Karpas-422 (cell line): ENCODE measurements around the gene CCDC178. TPM values are rescaled to one million over a fixed set of nuclear protein-coding genes. Genes with fewer than 3 reads are reported as not detected.

ENCODE experiments used
- DNase-seq: peaks from one replicate; pipeline ENCODE4 v3.0.0-alpha.2; 2015
- H2AFZ ChIP-seq: fragments of 200-600 bp; sonication (generic); 2 replicates; pipeline ENCODE4 v1.6.1; 2014; ENCODE audit warnings: antibody characterized with exemption, low read length, mixed read lengths
- H3K27ac ChIP-seq: fragments of 200-600 bp; sonication (generic); 2 replicates; pipeline ENCODE4 v1.5.1; 2014; ENCODE audit warnings: mild to moderate bottlenecking, low read length, moderate library complexity
- H3K27me3 ChIP-seq: fragments of 200-600 bp; sonication (generic); 2 replicates; pipeline ENCODE4 v1.6.1; 2014; ENCODE audit warnings: low read length, mixed read lengths
- H3K36me3 ChIP-seq: fragments of 200-600 bp; sonication (generic); 2 replicates; pipeline ENCODE4 v1.6.1; 2014; ENCODE audit warnings: low read length, mixed read lengths; ENCODE audit not compliant: insufficient read depth
- H3K4me1 ChIP-seq: fragments of 200-600 bp; sonication (generic); 2 replicates; pipeline ENCODE4 v1.6.1; 2014; ENCODE audit warnings: mild to moderate bottlenecking, low read length, mixed read lengths
- H3K4me2 ChIP-seq: fragments of 200-600 bp; sonication (generic); 2 replicates; pipeline ENCODE4 v1.6.1; 2014; ENCODE audit warnings: low read length, low read depth, mild to moderate bottlenecking; ENCODE audit not compliant: poor library complexity, severe bottlenecking
- H3K4me3 ChIP-seq: fragments of 200-600 bp; sonication (generic); 2 replicates; pipeline ENCODE4 v1.5.1; 2014; ENCODE audit warnings: mild to moderate bottlenecking, antibody characterized with exemption, low read length, mixed read lengths
- H3K79me2 ChIP-seq: fragments of 200-600 bp; sonication (generic); 2 replicates; pipeline ENCODE4 v1.6.1; 2014; ENCODE audit warnings: mild to moderate bottlenecking, low read length, mixed read lengths
- H3K9ac ChIP-seq: fragments of 200-600 bp; sonication (generic); 2 replicates; pipeline ENCODE4 v1.6.0; 2014; ENCODE audit warnings: low read length
- H3K9me2 ChIP-seq: fragments of 200-600 bp; sonication (generic), shearing (Covaris generic); replicated peaks from 2 replicates; pipeline ENCODE4 v1.6.0; 2014; ENCODE audit warnings: mild to moderate bottlenecking, low read length, moderate library complexity; ENCODE audit not compliant: insufficient read depth
- H3K9me3 ChIP-seq: fragments of 300-700, 200-600 bp; sonication (generic); 2 replicates; pipeline ENCODE4 v1.6.1; 2014; ENCODE audit warnings: low read length, mixed read lengths
- H4K20me1 ChIP-seq: fragments of 200-600 bp; sonication (generic); 2 replicates; pipeline ENCODE4 v1.6.1; 2014; ENCODE audit warnings: mild to moderate bottlenecking, antibody characterized with exemption, low read length, low read depth; ENCODE audit not compliant: insufficient read depth
- total RNA-seq: library from RNA; depleted of rRNA; stranded (reverse); fragments of >200 nt; shearing (Covaris generic); gene quantifications from 2 replicates; pipeline ENCODE4 v1.2.3, GENCODE V29; 2014; ENCODE audit warnings: low replicate concordance

Gene CCDC178
- total RNA-seq, 1 experiment from 2014 or later, result not detected

DNA sequence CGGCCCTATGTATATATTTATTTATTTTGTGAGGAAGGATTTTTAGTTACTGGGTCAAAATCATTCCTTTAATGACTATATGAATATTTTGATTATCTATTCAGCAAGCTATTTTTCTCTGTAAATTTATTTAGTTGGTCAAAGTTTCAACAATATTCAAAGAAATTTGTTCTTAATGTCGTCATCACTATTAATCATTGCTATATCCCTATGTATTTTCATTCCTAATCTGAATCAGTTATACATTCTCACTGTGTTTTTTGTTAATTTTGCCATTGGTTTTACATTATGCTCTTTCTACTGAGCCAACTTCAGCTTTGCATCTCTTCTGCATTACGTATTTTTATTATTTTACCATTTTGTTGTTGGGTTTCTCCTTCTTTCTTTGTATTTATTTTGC is 105.7 kb downstream of the CCDC178 start:
- no peaks in the 10 kb centered on the region for H3K9me3 ChIP-seq
- no peak for DNase-seq
- no peaks in the 10 kb centered on the region for H3K9me2 ChIP-seq
- no peaks in the 10 kb centered on the region for H3K4me1 ChIP-seq
- H3K9ac ChIP-seq, result no peak overlapping the region
- no peaks in the 10 kb centered on the region for H4K20me1 ChIP-seq
- H3K4me2 ChIP-seq, result no peak overlapping the region
- no peak overlapping the region for H3K27ac ChIP-seq
- no peaks in the 10 kb centered on the region for H3K27me3 ChIP-seq
- H3K36me3 ChIP-seq, result no peaks in the 10 kb centered on the region
- H2AFZ ChIP-seq, result no peak overlapping the region
- no peaks in the 10 kb centered on the region for H3K79me2 ChIP-seq
- H3K4me3 ChIP-seq, result no peak overlapping the region

DNA sequence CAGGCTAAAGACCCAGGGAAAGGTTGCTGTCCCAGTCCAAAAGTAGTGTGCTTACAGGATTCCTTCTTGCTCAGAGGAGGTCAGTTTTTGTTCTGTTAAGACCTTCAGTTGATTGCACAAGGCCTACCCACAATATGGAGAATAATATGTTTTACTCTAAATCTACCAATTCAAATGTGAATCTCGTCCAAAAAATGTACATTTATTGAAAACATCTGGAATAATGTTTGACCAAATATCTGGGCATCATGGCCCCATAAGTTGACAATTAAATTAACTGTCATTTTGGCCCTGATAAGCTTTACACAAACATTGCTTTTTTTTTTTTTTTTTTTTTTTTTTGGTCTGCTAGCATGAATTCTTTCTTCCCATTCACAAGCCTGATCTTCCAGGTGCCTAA is 109.8 kb downstream of the CCDC178 start:
- Histone ChIP-seq H3K9ac (no peak overlapping the region), H4K20me1 (no peaks in the 10 kb centered on the region), H2AFZ (no peak overlapping the region), H3K4me3 (no peak overlapping the region), H3K27ac (no peak overlapping the region), H3K9me2 (no peaks in the 10 kb centered on the region), H3K27me3 (no peaks in the 10 kb centered on the region), H3K4me1 (no peaks in the 10 kb centered on the region), H3K36me3 (no peaks in the 10 kb centered on the region), H3K79me2 (no peaks in the 10 kb centered on the region), H3K4me2 (no peak overlapping the region), H3K9me3 (no peaks in the 10 kb centered on the region)
- no peak for DNase-seq

DNA sequence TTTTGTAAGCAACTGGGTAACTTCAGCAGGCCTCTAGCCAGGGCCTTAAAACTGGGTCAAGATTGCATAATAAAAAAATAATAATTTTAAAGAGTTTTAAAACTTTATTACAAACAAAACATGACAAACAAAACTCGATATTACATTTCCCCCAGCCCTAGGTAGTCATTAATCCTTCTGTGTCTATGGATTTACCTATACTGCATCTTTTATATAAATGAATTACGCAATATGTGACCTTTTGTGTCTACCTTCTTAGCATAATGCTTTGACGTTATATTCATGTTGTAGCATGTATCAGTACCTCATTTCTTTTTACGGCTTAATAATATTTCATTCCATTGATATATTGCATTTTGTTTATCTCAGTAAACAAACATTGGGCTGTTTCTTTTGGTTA is 113.5 kb downstream of the CCDC178 start:
- H3K79me2 ChIP-seq, result no peaks in the 10 kb centered on the region
- no peaks in the 10 kb centered on the region for H3K4me1 ChIP-seq
- no peak overlapping the region for H3K9ac ChIP-seq
- no peaks in the 10 kb centered on the region for H3K9me2 ChIP-seq
- no peak for DNase-seq
- no peak overlapping the region for H3K4me3 ChIP-seq
- no peaks in the 10 kb centered on the region for H3K36me3 ChIP-seq
- H3K4me2 ChIP-seq, result no peak overlapping the region
- no peaks in the 10 kb centered on the region for H4K20me1 ChIP-seq
- no peak overlapping the region for H3K27ac ChIP-seq
- H3K27me3 ChIP-seq, result no peaks in the 10 kb centered on the region
- no peak overlapping the region for H2AFZ ChIP-seq
- H3K9me3 ChIP-seq, result no peaks in the 10 kb centered on the region

DNA sequence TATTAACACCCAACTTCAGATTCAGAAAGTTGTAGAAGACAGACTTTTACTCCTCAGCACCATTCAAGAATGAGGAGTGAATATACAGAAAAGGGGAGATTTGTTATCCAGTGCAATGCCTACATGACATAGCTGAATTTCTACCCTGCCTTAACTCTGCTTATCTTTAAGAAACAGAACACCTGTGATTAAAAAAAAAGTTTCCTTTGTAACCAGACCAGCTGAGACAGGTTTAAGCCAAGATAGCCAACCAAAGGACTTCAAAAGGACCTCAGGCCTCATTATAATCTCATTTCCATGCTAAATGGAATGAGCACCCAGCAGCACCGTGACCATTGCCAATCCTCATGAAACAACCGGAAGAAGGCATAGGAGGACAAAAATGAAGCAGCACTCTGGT is 122.9 kb downstream of the CCDC178 start:
- Histone ChIP-seq H3K27ac (no peak overlapping the region), H3K79me2 (no peaks in the 10 kb centered on the region), H2AFZ (no peak overlapping the region), H3K4me2 (no peak overlapping the region), H4K20me1 (no peaks in the 10 kb centered on the region), H3K9ac (no peak overlapping the region), H3K36me3 (no peaks in the 10 kb centered on the region), H3K9me3 (no peaks in the 10 kb centered on the region), H3K9me2 (no peaks in the 10 kb centered on the region), H3K27me3 (no peaks in the 10 kb centered on the region), H3K4me1 (no peaks in the 10 kb centered on the region), H3K4me3 (no peak overlapping the region)
- no peak for DNase-seq

DNA sequence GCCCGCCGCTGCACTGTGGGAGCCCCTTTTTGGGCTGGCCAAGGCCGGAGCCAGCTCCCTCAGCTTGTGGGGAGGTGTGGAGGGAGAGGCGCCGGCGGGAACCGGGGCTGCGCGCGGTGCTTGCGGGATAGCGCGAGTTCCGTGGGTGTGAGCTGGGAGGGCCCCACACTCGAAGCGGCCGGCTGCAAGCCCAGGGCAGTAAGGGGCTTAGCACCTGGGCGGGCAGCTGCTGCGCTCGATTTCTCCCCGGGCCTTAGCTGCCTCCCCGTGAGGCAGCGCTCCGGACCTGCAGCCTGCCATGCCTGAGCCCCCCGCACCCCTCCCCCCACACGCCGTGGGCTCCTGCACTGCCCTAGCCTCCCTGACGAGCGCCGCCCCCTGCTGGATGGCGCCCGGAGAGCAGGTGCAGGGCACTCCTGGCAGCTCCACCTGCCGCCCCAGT is 124.4 kb downstream of the CCDC178 start:
- Histone ChIP-seq H3K9me2 (no peaks in the 10 kb centered on the region), H3K36me3 (no peaks in the 10 kb centered on the region), H3K27ac (no peak overlapping the region), H3K4me2 (no peak overlapping the region), H4K20me1 (no peaks in the 10 kb centered on the region), H3K4me3 (no peak overlapping the region), H3K9ac (no peak overlapping the region), H3K4me1 (no peaks in the 10 kb centered on the region), H3K27me3 (no peaks in the 10 kb centered on the region), H3K9me3 (no peaks in the 10 kb centered on the region), H2AFZ (no peak overlapping the region), H3K79me2 (no peaks in the 10 kb centered on the region)
- DNase-seq, result no peak

DNA sequence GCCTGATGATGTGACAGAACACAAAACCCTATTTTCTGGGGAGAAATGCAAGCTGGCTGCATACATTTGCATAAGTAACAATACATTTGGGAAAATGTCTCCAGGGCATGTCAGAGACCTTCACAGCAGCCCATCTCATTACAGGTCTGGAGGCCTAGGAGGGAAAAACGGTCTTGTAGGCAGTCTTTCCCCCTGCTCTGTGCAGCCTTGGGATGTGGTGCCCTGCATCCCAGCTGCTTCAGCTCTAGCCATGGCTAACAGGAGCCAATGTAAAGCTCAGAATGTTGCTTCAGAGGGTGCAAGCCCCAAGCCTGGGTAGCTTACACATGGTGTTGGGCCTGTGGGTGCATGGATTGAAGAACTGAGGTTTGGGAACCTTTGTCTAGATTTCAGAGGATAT is 133.0 kb downstream of the CCDC178 start:
- H3K4me3 ChIP-seq, result no peak overlapping the region
- no peak for DNase-seq
- H3K36me3 ChIP-seq, result no peaks in the 10 kb centered on the region
- H3K4me2 ChIP-seq, result no peak overlapping the region
- H2AFZ ChIP-seq, result no peak overlapping the region
- H3K27ac ChIP-seq, result no peak overlapping the region
- no peaks in the 10 kb centered on the region for H4K20me1 ChIP-seq
- no peaks in the 10 kb centered on the region for H3K79me2 ChIP-seq
- no peaks in the 10 kb centered on the region for H3K27me3 ChIP-seq
- no peaks in the 10 kb centered on the region for H3K9me2 ChIP-seq
- no peaks in the 10 kb centered on the region for H3K9me3 ChIP-seq
- no peak overlapping the region for H3K9ac ChIP-seq
- no peaks in the 10 kb centered on the region for H3K4me1 ChIP-seq

DNA sequence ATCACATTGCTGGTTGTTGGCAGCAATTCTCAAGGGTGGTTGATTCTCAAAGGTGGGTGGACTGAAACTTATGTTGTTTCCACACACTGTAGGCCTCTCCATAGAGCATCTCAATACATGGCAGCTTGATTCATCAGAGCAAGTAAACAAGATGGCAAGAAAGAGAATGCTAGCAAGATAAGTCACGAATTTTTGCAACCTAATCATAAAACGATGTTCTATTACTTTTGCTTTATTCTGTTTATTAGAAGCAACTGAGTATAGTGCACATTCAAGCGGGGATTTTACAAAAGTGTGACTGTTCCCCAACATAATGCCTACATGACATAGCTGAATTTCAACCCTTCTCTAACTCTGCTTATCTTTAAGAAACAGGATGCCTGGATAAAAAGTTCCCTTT is 136.2 kb downstream of the CCDC178 start:
- Histone ChIP-seq H3K9ac (no peak overlapping the region), H3K27ac (no peak overlapping the region), H3K4me1 (no peaks in the 10 kb centered on the region), H3K79me2 (no peaks in the 10 kb centered on the region), H3K4me2 (no peak overlapping the region), H3K27me3 (no peaks in the 10 kb centered on the region), H4K20me1 (no peaks in the 10 kb centered on the region), H2AFZ (no peak overlapping the region), H3K9me3 (no peaks in the 10 kb centered on the region), H3K9me2 (no peaks in the 10 kb centered on the region), H3K4me3 (no peak overlapping the region), H3K36me3 (no peaks in the 10 kb centered on the region)
- no peak for DNase-seq

DNA sequence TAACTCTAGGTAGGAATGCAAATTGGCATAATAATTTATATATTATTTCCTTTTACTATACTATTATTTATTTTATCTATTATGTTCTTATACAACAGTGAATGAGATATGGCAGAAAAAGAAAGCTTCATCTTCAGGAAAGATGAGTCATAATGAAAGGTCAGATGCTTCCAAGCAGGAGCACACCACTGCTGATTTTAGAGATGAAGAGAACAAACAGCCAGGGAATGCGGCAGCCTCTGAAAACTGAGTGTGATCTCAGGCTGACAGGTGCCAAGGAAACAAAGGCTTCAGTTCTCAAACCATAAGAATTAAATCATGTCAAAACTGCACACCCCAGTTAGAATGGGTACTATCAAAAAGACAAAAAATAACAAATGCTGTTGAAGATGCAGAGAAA is 149.0 kb downstream of the CCDC178 start:
- Histone ChIP-seq H3K79me2 (no peaks in the 10 kb centered on the region), H3K27me3 (no peaks in the 10 kb centered on the region), H3K9me2 (no peaks in the 10 kb centered on the region), H3K9ac (no peak overlapping the region), H3K9me3 (no peaks in the 10 kb centered on the region), H3K4me3 (no peak overlapping the region), H3K36me3 (no peaks in the 10 kb centered on the region), H3K27ac (no peak overlapping the region), H3K4me2 (no peak overlapping the region), H2AFZ (no peak overlapping the region), H4K20me1 (no peaks in the 10 kb centered on the region), H3K4me1 (no peaks in the 10 kb centered on the region)
- DNase-seq, result no peak

DNA sequence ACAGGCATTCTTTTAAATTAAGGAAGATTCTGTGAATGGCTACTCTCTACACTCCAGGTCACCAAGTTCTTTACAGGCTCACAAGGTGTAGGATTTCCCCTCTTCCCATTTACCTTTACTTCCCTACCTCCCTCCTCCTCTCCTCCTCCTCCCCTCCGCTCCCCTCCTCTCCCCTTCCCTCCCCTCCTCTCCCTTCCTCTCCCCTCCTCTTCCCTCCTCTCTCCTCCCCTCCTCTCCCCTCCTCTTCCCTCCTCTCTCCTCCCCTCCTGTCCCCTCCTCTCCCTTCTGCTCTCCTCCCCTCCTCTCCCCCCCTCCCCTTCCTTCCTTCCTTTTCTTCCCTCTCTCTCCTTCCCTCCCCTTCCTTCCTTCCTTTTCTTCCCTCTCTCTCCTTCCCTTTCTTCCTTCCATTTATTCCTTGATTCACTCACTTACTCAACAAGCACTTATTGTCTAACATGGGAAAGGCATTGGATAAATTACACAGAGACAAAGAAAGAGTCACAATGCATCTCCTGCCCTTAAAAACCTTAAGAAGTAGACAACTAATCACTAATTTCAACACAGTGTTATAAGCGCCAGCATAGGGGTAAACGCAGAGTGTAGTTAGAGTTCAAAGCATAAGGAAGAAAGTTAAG is 152.3 kb downstream of the CCDC178 start:
- no peaks in the 10 kb centered on the region for H3K36me3 ChIP-seq
- no peak overlapping the region for H3K4me3 ChIP-seq
- DNase-seq, result no peak
- no peaks in the 10 kb centered on the region for H3K4me1 ChIP-seq
- no peaks in the 10 kb centered on the region for H3K9me3 ChIP-seq
- H3K9me2 ChIP-seq, result no peaks in the 10 kb centered on the region
- no peak overlapping the region for H3K9ac ChIP-seq
- no peaks in the 10 kb centered on the region for H3K79me2 ChIP-seq
- H4K20me1 ChIP-seq, result no peaks in the 10 kb centered on the region
- no peak overlapping the region for H3K4me2 ChIP-seq
- no peaks in the 10 kb centered on the region for H3K27me3 ChIP-seq
- H3K27ac ChIP-seq, result no peak overlapping the region
- H2AFZ ChIP-seq, result no peak overlapping the region
